Thyroid gland (tissue), 4 donors: ENCODE results near the gene DNM3.

Experiments used
- CTCF ChIP-seq, 6 experiments: fragments of 200-600 bp in 3 of 6; fragments of 450-650 bp in 3 of 6; sonication (generic) in 3 of 6; IDR thresholded peaks; one replicate each; pipeline ENCODE4 v1.5.1; 2016 to 2019; ENCODE audit warnings: antibody characterized with exemption in 6 of 6, mild to moderate bottlenecking in 2 of 6, inconsistent platforms in 1 of 6, moderate library complexity in 1 of 6
- POLR2A ChIP-seq, 2 donors: fragments of 450-650 bp; IDR thresholded peaks; one replicate each; pipeline ENCODE4 v1.6.1; 2017; ENCODE audit warnings: antibody characterized with exemption in 2 of 2, mild to moderate bottlenecking in 2 of 2, moderate library complexity in 1 of 2

DNA sequence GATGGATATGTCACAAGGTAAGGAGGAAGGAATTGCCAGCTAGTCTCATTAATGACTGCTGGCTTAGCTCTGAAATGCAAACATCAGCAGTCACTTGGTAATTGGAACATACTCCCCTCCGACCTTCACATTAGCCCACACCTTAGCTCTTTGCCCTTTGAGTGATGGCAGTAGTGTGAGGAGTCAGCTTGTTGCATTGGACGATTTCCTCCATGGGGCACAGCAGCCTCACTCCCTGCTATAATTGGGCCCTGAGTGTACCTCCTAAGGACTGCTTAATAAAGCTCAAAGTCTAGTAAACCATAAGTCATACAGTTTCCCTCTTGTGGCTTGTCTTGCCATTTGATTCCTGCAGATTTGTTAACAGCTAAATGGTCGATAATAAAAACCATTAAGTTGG, 40.4 kb upstream of the DNM3 start:
- TF ChIP-seq CTCF (IDR thresholded peaks at IDR 0.05) (no peak), POLR2A (IDR thresholded peaks at IDR 0.05) (no peak)
